Activated CD4-positive, alpha-beta T cell treated with anti-CD3 and anti-CD28 coated beads for 36 hours (primary cell): ENCODE measurements around the gene BRME1. TPM values are rescaled to one million over a fixed set of nuclear protein-coding genes. Genes with fewer than 3 reads are reported as not detected.
"Not testable (repeated sequence)": the region's sequence is repeated elsewhere in the genome, so short reads cannot be mapped to it uniquely, and the experiment has no call there.

Source experiments
- ATAC-seq: fragments of 200-7000 bp; cut with Tn5 transposase; one replicate; pipeline ENCODE4 v1.10.0; 2021; ENCODE audit warnings: mild to moderate bottlenecking, moderate library complexity
- CTCF ChIA-PET: fragments of 350-600 bp; sonication (Branson Sonifier 250); formaldehyde crosslinking; loops from one replicate; lab custom pipeline; 2021; ENCODE audit warnings: antibody characterized with exemption; lab: Charles Lee
- POLR2A ChIA-PET: fragments of 350-600 bp; sonication (Branson Sonifier 250); formaldehyde crosslinking; loops from one replicate; lab custom pipeline; 2021; ENCODE audit warnings: antibody characterized with exemption, inconsistent platforms; lab: Charles Lee
- DNase-seq: peaks from one replicate; pipeline ENCODE4 v3.0.0-alpha.2; 2020
- H3K27ac Mint-ChIP-seq: one replicate; pipeline ENCODE4 v1.8.0; 2021; ENCODE audit warnings: mixed read lengths
- H3K27me3 Mint-ChIP-seq: one replicate; pipeline ENCODE4 v1.8.0; 2021; ENCODE audit warnings: mixed read lengths
- H3K36me3 Mint-ChIP-seq: one replicate; pipeline ENCODE4 v1.8.0; 2021; ENCODE audit warnings: low read depth, mixed read lengths
- H3K4me1 Mint-ChIP-seq: one replicate; pipeline ENCODE4 v1.8.0; 2021; ENCODE audit warnings: mixed read lengths
- H3K4me3 Mint-ChIP-seq: one replicate; pipeline ENCODE4 v1.8.0; 2021; ENCODE audit warnings: mild to moderate bottlenecking, moderate library complexity, mixed read lengths
- H3K9me3 Mint-ChIP-seq: one replicate; pipeline ENCODE4 v1.8.0; 2021; ENCODE audit warnings: low read depth, mixed read lengths
- intact Hi-C, 2 experiments: fragments of 100-400 bp; cut with DNase I in 1 of 2; cut with micrococcal nuclease in 1 of 2; formaldehyde crosslinking; loops; one replicate each; pipeline versions ENCODE4 v1.14.2 to v1.15.1; 2022 to 2024; cut with DNase I, micrococcal nuclease
- total RNA-seq, 2 experiments: library from RNA; stranded (reverse); gene quantifications; one replicate each; pipeline ENCODE4 v1.2.3, GENCODE V29; 2021

BRME1 gene
- total RNA-seq, 2 experiments from 2014 or later: 5.3 to 5.5 TPM

- H3K4me3 Mint-ChIP-seq, DNase-seq, intact Hi-C loops, H3K27me3 Mint-ChIP-seq, H3K27ac Mint-ChIP-seq, H3K36me3 Mint-ChIP-seq, H3K9me3 Mint-ChIP-seq, ATAC-seq: not testable (repeated sequence)
- ChIA-PET CTCF (interaction anchor here (0.7 to 3.6 kb wide), 4 partner anchors 9 to 68 kb away, joined by 3 to 27 read pairs (median 4); partner anchors contain the start of gene ZSWIM4), POLR2A (interaction anchor here (0.6 kb wide), 1 partner anchor 733 kb away, joined by 4 read pairs; no protein-coding TSS in a partner anchor)
- peaks cover 20% of the 10 kb centered on the region for H3K4me1 Mint-ChIP-seq
These were observed 53.7 kb downstream of the BRME1 start for GRCh38 chr19:13852171-13852707.

- DNase-seq, H3K36me3 Mint-ChIP-seq, H3K27me3 Mint-ChIP-seq, H3K4me3 Mint-ChIP-seq, ATAC-seq, H3K9me3 Mint-ChIP-seq: not testable (repeated sequence)
- ChIA-PET CTCF (interaction anchor here (0.7 to 3.6 kb wide), 4 partner anchors 8 to 67 kb away, joined by 3 to 27 read pairs (median 4); partner anchors contain the start of gene ZSWIM4), POLR2A (interaction anchor here (0.6 kb wide), 1 partner anchor 732 kb away, joined by 4 read pairs; no protein-coding TSS in a partner anchor)
- Mint-ChIP-seq H3K27ac (peak overlapping the region; percentile 19), H3K4me1 (peaks cover 20% of the 10 kb centered on the region)
- intact Hi-C loops: loop anchor here (1.0 to 2.0 kb wide), 2 partner anchors 10 to 15 kb away; no protein-coding TSS in a partner anchor
These were observed 54.2 kb downstream of the BRME1 start for GRCh38 chr19:13851734-13852114.

GRCh38 chr19:13850910-13851733, 54.8 kb downstream of the BRME1 start:
- ChIA-PET POLR2A (no interaction called here), CTCF (interaction anchor here (0.5 to 3.6 kb wide), 5 partner anchors 9 to 198 kb away, joined by 3 to 27 read pairs (median 5); no protein-coding TSS in a partner anchor)
- intact Hi-C loops: loop anchor here (1.0 to 2.0 kb wide), 3 partner anchors 10 to 56 kb away; partner anchors contain the start of gene ZSWIM4 (in 1 of the 2)
- Mint-ChIP-seq H3K4me1 (peaks cover 25% of the 10 kb centered on the region), H3K9me3 (no peaks in the 10 kb centered on the region), H3K4me3 (peak overlapping the region; percentile 61), H3K36me3 (no peaks in the 10 kb centered on the region), H3K27me3 (no peaks in the 10 kb centered on the region), H3K27ac (peak overlapping the region; percentile 85)
- peak; percentile 71 for DNase-seq
- no peak for ATAC-seq

- Mint-ChIP-seq H3K27ac (peak overlapping the region; percentile 85), H3K4me3 (peak overlapping the region; percentile 61), H3K9me3 (no peaks in the 10 kb centered on the region), H3K27me3 (no peaks in the 10 kb centered on the region), H3K4me1 (peaks cover 32% of the 10 kb centered on the region), H3K36me3 (no peaks in the 10 kb centered on the region)
- peak; percentile 86 for DNase-seq
- ATAC-seq: no peak
- intact Hi-C loops: loop anchor here (1.0 to 10.0 kb wide), 5 partner anchors 13 to 1447 kb away; partner anchors contain the start of genes ADGRE5 (in 1 of the 2), IER2 (in 1 of the 2), STX10 (in 1 of the 2) and ZSWIM4 (in 1 of the 2)
- ChIA-PET POLR2A (no interaction called here), CTCF (interaction anchor here (0.5 to 3.6 kb wide), 7 partner anchors 11 to 221 kb away, joined by 3 to 27 read pairs (median 3); no protein-coding TSS in a partner anchor)
These were observed 55.7 kb downstream of the BRME1 start for GRCh38 chr19:13849991-13850909.

- no peak for DNase-seq
- peak overlapping the region; percentile 33 for H3K4me3 Mint-ChIP-seq
- POLR2A ChIA-PET: no interaction called here
- intact Hi-C loops: loop anchor here (5.0 to 10.0 kb wide), 3 partner anchors 533 to 1448 kb away; partner anchors contain the start of genes ADGRE5 (in 1 of the 2), IER2 (in 1 of the 2) and STX10 (in 1 of the 2)
- ATAC-seq: no peak
- H3K4me1 Mint-ChIP-seq: peaks cover 44% of the 10 kb centered on the region
- H3K36me3 Mint-ChIP-seq: no peaks in the 10 kb centered on the region
- CTCF ChIA-PET: interaction anchor here (0.6 to 1.2 kb wide), 3 partner anchors 10 to 67 kb away, joined by 3 to 4 read pairs (median 3); no protein-coding TSS in a partner anchor
- H3K27me3 Mint-ChIP-seq: no peaks in the 10 kb centered on the region
- peak overlapping the region; percentile 77 for H3K27ac Mint-ChIP-seq
- H3K9me3 Mint-ChIP-seq: no peaks in the 10 kb centered on the region
These were observed 56.9 kb downstream of the BRME1 start for GRCh38 chr19:13848798-13849676.

- CTCF ChIA-PET: interaction anchor here (1.0 kb wide), 1 partner anchor 64 kb away, joined by 4 read pairs; no protein-coding TSS in a partner anchor
- Mint-ChIP-seq H3K36me3 (no peaks in the 10 kb centered on the region), H3K4me1 (peaks cover 51% of the 10 kb centered on the region), H3K9me3 (no peaks in the 10 kb centered on the region), H3K4me3 (peak overlapping the region; percentile 71), H3K27me3 (no peaks in the 10 kb centered on the region), H3K27ac (no peak overlapping the region)
- POLR2A ChIA-PET: no interaction called here
- DNase-seq (no peak), ATAC-seq (no peak)
- intact Hi-C loops: loop anchor here (5.0 to 10.0 kb wide), 3 partner anchors 534 to 1449 kb away; partner anchors contain the start of genes ADGRE5 (in 1 of the 2), IER2 (in 1 of the 2) and STX10 (in 1 of the 2)
These were observed 57.6 kb downstream of the BRME1 start for GRCh38 chr19:13848340-13848677.

- H3K36me3 Mint-ChIP-seq: no peaks in the 10 kb centered on the region
These were observed 58.2 kb downstream of the BRME1 start for GRCh38 chr19:13847407-13848339.

GRCh38 chr19:13846557-13847406, 59.1 kb downstream of the BRME1 start:
- ATAC-seq: peak; percentile 69
- Mint-ChIP-seq H3K9me3 (no peaks in the 10 kb centered on the region), H3K27ac (peak overlapping the region; percentile 97), H3K4me1 (peaks cover 56% of the 10 kb centered on the region), H3K36me3 (peaks cover 3% of the 10 kb centered on the region), H3K27me3 (no peaks in the 10 kb centered on the region), H3K4me3 (peak overlapping the region; percentile 71)
- CTCF ChIA-PET: interaction anchor here (0.5 to 1.7 kb wide), 5 partner anchors 10 to 99 kb away, joined by 3 to 6 read pairs (median 3); partner anchors contain the start of gene C19orf53
- DNase-seq: peak; percentile 97
- POLR2A ChIA-PET: interaction anchor here (0.6 to 2.1 kb wide), 9 partner anchors 7 to 673 kb away, joined by 3 to 36 read pairs (median 4); partner anchors contain the start of gene C19orf53
- intact Hi-C loops: loop anchor here (1.0 to 10.0 kb wide), 12 partner anchors 7 to 1451 kb away; partner anchors contain the start of genes ADGRE5 (in 1 of the 2), C19orf53 (in 1 of the 2), IER2 (in 1 of the 2) and RFX1 (in 1 of the 2)

More at GRCh38 chr19:13847407-13848339, 58.2 kb downstream of the BRME1 start:
- CTCF ChIA-PET: interaction anchor here (0.5 to 1.7 kb wide), 3 partner anchors 11 to 100 kb away, joined by 3 to 6 read pairs (median 4); a partner anchor contains a TSS
- Mint-ChIP-seq H3K27ac (peak overlapping the region; percentile 97), H3K4me1 (peaks cover 56% of the 10 kb centered on the region), H3K4me3 (peak overlapping the region; percentile 71), H3K9me3 (no peaks in the 10 kb centered on the region), H3K27me3 (no peaks in the 10 kb centered on the region)
- ATAC-seq (peak; percentile 38), DNase-seq (peak; percentile 92)
- POLR2A ChIA-PET: interaction anchor here (0.6 to 2.1 kb wide), 5 partner anchors 8 to 157 kb away, joined by 3 to 36 read pairs (median 4); no protein-coding TSS in a partner anchor
- intact Hi-C loops: loop anchor here (1.0 to 10.0 kb wide), 11 partner anchors 8 to 1450 kb away; partner anchors contain the start of genes ADGRE5 (in 1 of the 2), IER2 (in 1 of the 2), RFX1 (in 1 of the 2) and STX10 (in 1 of the 2)
